Measurements from ENCODE around the gene SIT1.

The SIT1 gene

GRCh38 chr9:35609001-35609819, 41.5 kb downstream of the SIT1 start:
- Histone ChIP-seq H3K27ac (replicated peaks) (no peak overlapping the region), H3K4me3 (replicated peaks; ENCODE audit: insufficient read depth, low read length) (no peak overlapping the region), H3K27me3 (ENCODE audit: insufficient read depth, poor library complexity, severe bottlenecking) (no peaks in the 10 kb centered on the region)
- DNase-seq (ENCODE audit: low read depth in 1 of 2, low spot score in 1 of 2), result no peak
- no peak for TF ChIP-seq GABPA (IDR thresholded peaks at IDR 0.05; ENCODE audit: low read depth)
- no peak for TF ChIP-seq POLR2AphosphoS5 (IDR thresholded peaks at IDR 0.05; ENCODE audit: low read depth)
- no peak for TF ChIP-seq REST (IDR thresholded peaks at IDR 0.05; ENCODE audit: insufficient replicate concordance, low read depth)
- no peak for TF ChIP-seq SPI1 (IDR thresholded peaks at IDR 0.05; ENCODE audit: borderline replicate concordance, low read depth)
- TF ChIP-seq CTCF (IDR thresholded peaks at IDR 0.05; ENCODE audit: insufficient read depth, low read length), result no peak

- no peak for TF ChIP-seq GABPA (IDR thresholded peaks at IDR 0.05; ENCODE audit: low read depth)
- no peak for TF ChIP-seq SPI1 (IDR thresholded peaks at IDR 0.05; ENCODE audit: borderline replicate concordance, low read depth)
- TF ChIP-seq CTCF (IDR thresholded peaks at IDR 0.05; ENCODE audit: insufficient read depth, low read length), result no peak
- TF ChIP-seq POLR2AphosphoS5 (IDR thresholded peaks at IDR 0.05; ENCODE audit: low read depth), result no peak
- no peak for TF ChIP-seq REST (IDR thresholded peaks at IDR 0.05; ENCODE audit: insufficient replicate concordance, low read depth)
- H3K27ac ChIP-seq (replicated peaks), result no peak overlapping the region
Observed at GRCh38 chr9:35608221-35608620, 42.5 kb downstream of the SIT1 start.

GRCh38 chr9:35606726-35607125, 44.0 kb downstream of the SIT1 start:
- no peak overlapping the region for H3K4me3 ChIP-seq (replicated peaks; ENCODE audit: insufficient read depth, low read length)
- no peak for TF ChIP-seq CTCF (IDR thresholded peaks at IDR 0.05; ENCODE audit: insufficient read depth, low read length)
- no peak for TF ChIP-seq REST (IDR thresholded peaks at IDR 0.05; ENCODE audit: insufficient replicate concordance, low read depth)
- TF ChIP-seq POLR2AphosphoS5 (IDR thresholded peaks at IDR 0.05; ENCODE audit: low read depth), result no peak
- no peak for TF ChIP-seq GABPA (IDR thresholded peaks at IDR 0.05; ENCODE audit: low read depth)
- TF ChIP-seq SPI1 (IDR thresholded peaks at IDR 0.05; ENCODE audit: borderline replicate concordance, low read depth), result no peak
- H3K27ac ChIP-seq (replicated peaks), result no peak overlapping the region
- no peak for DNase-seq (ENCODE audit: low read depth in 1 of 2, low spot score in 1 of 2)
- H3K27me3 ChIP-seq (ENCODE audit: insufficient read depth, poor library complexity, severe bottlenecking), result no peaks in the 10 kb centered on the region

More at GRCh38 chr9:35608221-35608620, 42.5 kb downstream of the SIT1 start:
- DNase-seq (ENCODE audit: low read depth in 1 of 2, low spot score in 1 of 2), result no peak
- Histone ChIP-seq H3K4me3 (replicated peaks; ENCODE audit: insufficient read depth, low read length) (no peak overlapping the region), H3K27me3 (ENCODE audit: insufficient read depth, poor library complexity, severe bottlenecking) (no peaks in the 10 kb centered on the region)
